H9 (cell line): ENCODE measurements around the gene ZBTB49. TPM values are rescaled to one million over a fixed set of nuclear protein-coding genes. Genes with fewer than 3 reads are reported as not detected.

Source experiments
- DNase-seq: peaks from one replicate; pipeline ENCODE4 v3.0.0-alpha.2; 2017
- H2AFZ ChIP-seq: one replicate; pipeline ENCODE4 v1.6.1; 2013; ENCODE audit warnings: mild to moderate bottlenecking, low read length, control low read depth, moderate library complexity
- H2AK5ac ChIP-seq: 2 replicates; pipeline ENCODE4 v1.6.1; 2013; ENCODE audit warnings: low read length, control low read depth, mixed read lengths; ENCODE audit not compliant: insufficient read length
- H2BK120ac ChIP-seq: one replicate; pipeline ENCODE4 v1.6.1; 2013; ENCODE audit warnings: low read depth, mild to moderate bottlenecking, low read length, control low read depth, inconsistent platforms; ENCODE audit not compliant: poor library complexity, severe bottlenecking
- H2BK12ac ChIP-seq: 2 replicates; pipeline ENCODE4 v1.6.1; 2013; ENCODE audit warnings: low read length, control low read depth, mixed read lengths, low read depth; ENCODE audit not compliant: insufficient read length
- H2BK15ac ChIP-seq: 2 replicates; pipeline ENCODE4 v1.6.1; 2013; ENCODE audit warnings: low read depth, low read length, control low read depth
- H2BK20ac ChIP-seq: one replicate; pipeline ENCODE4 v1.6.1; 2013; ENCODE audit warnings: low read depth, mild to moderate bottlenecking, low read length, control low read depth, inconsistent platforms; ENCODE audit not compliant: poor library complexity, severe bottlenecking
- H2BK5ac ChIP-seq: 2 replicates; pipeline ENCODE4 v1.6.1; 2013; ENCODE audit warnings: low read length, control low read depth, mixed read lengths; ENCODE audit not compliant: insufficient read length
- H3K14ac ChIP-seq: 2 replicates; pipeline ENCODE4 v1.6.1; 2013; ENCODE audit warnings: low read length, control low read depth; ENCODE audit not compliant: insufficient read depth
- H3K18ac ChIP-seq: 2 replicates; pipeline ENCODE4 v1.6.1; 2013; ENCODE audit warnings: low read depth, mild to moderate bottlenecking, mixed read lengths, low read length, control low read depth; ENCODE audit not compliant: insufficient read length
- H3K23ac ChIP-seq: 2 replicates; pipeline ENCODE4 v1.6.1; 2013; ENCODE audit warnings: low read length, control low read depth, mixed read lengths, low read depth; ENCODE audit not compliant: insufficient read length
- H3K23me2 ChIP-seq: 2 replicates; pipeline ENCODE4 v1.6.1; 2013; ENCODE audit warnings: low read depth, mild to moderate bottlenecking, mixed read lengths, low read length, control low read depth; ENCODE audit not compliant: insufficient read length, poor library complexity, severe bottlenecking
- H3K27ac ChIP-seq: 2 replicates; pipeline ENCODE4 v1.5.1; 2013; ENCODE audit warnings: low read length, control low read depth, mixed read lengths, low read depth; ENCODE audit not compliant: insufficient read length
- H3K27me3 ChIP-seq: 2 replicates; pipeline ENCODE4 v1.6.1; 2013; ENCODE audit warnings: low read length, control low read depth, inconsistent platforms; ENCODE audit not compliant: insufficient read depth
- H3K4ac ChIP-seq: 2 replicates; pipeline ENCODE4 v1.6.1; 2013; ENCODE audit warnings: low read depth, mild to moderate bottlenecking, control low read depth, inconsistent platforms, low read length, moderate library complexity
- H3K4me1 ChIP-seq: 2 replicates; pipeline ENCODE4 v1.6.1; 2013; ENCODE audit warnings: low read length, control low read depth, inconsistent platforms; ENCODE audit not compliant: insufficient read depth
- H3K4me2 ChIP-seq: 2 replicates; pipeline ENCODE4 v1.6.1; 2013; ENCODE audit warnings: low read length, control low read depth, mixed read lengths; ENCODE audit not compliant: insufficient read length, insufficient read depth
- H3K56ac ChIP-seq: 2 replicates; pipeline ENCODE4 v1.6.1; 2013; ENCODE audit warnings: low read depth, mild to moderate bottlenecking, mixed read lengths, low read length, control low read depth; ENCODE audit not compliant: insufficient read length
- H3K79me1 ChIP-seq: 2 replicates; pipeline ENCODE4 v1.6.1; 2013; ENCODE audit warnings: low read depth, mild to moderate bottlenecking, moderate library complexity, low read length, control low read depth, inconsistent platforms; ENCODE audit not compliant: insufficient read depth, poor library complexity, severe bottlenecking
- H3K79me2 ChIP-seq: 2 replicates; pipeline ENCODE4 v1.6.1; 2013; ENCODE audit warnings: low read length, control low read depth, inconsistent platforms; ENCODE audit not compliant: insufficient read depth
- H3K9ac ChIP-seq: 2 replicates; pipeline ENCODE4 v1.6.1; 2013; ENCODE audit warnings: low read length, control low read depth, mixed read lengths; ENCODE audit not compliant: insufficient read length; ENCODE audit errors: extremely low read depth
- H3K9me3 ChIP-seq: one replicate; pipeline ENCODE4 v1.6.1; 2013; ENCODE audit warnings: low read depth, low read length, inconsistent platforms; ENCODE audit not compliant: control insufficient read depth
- H3T11ph ChIP-seq: one replicate; pipeline ENCODE4 v1.6.1; 2013; ENCODE audit warnings: mild to moderate bottlenecking, low read length, control low read depth, inconsistent platforms
- H4K20me1 ChIP-seq: one replicate; pipeline ENCODE4 v1.6.1; 2013; ENCODE audit not compliant: control insufficient read depth, insufficient read length, insufficient read depth
- H4K5ac ChIP-seq: 2 replicates; pipeline ENCODE4 v1.6.1; 2013; ENCODE audit warnings: low read depth, mild to moderate bottlenecking, mixed read lengths, low read length, control low read depth; ENCODE audit not compliant: insufficient read length
- H4K8ac ChIP-seq: replicated peaks from 2 replicates; pipeline ENCODE4 v1.6.1; 2013; ENCODE audit warnings: low read length, control low read depth, mixed read lengths, low read depth; ENCODE audit not compliant: insufficient read length
- H4K91ac ChIP-seq: 2 replicates; pipeline ENCODE4 v1.6.1; 2013; ENCODE audit warnings: low read depth, mild to moderate bottlenecking, moderate library complexity, mixed read lengths, low read length, control low read depth; ENCODE audit not compliant: insufficient read length
- H3K27ac Mint-ChIP-seq, 3 experiments: 2 replicates in 2 of 3; 3 replicates in 1 of 3; pipeline ENCODE4 v1.8.0; 2020 to 2021; ENCODE audit warnings: mixed read lengths in 3 of 3, mild to moderate bottlenecking in 1 of 3, moderate library complexity in 1 of 3
- H3K27me3 Mint-ChIP-seq: 2 replicates; pipeline ENCODE4 v1.8.0; 2021; ENCODE audit warnings: low read depth, mild to moderate bottlenecking, moderate library complexity, mixed read lengths
- H3K36me3 Mint-ChIP-seq, 3 experiments: 2 replicates in 2 of 3; 3 replicates in 1 of 3; pipeline ENCODE4 v1.8.0; 2020 to 2021; ENCODE audit warnings: low read depth in 3 of 3, mixed read lengths in 3 of 3; ENCODE audit not compliant: insufficient read depth in 1 of 3
- H3K4me1 Mint-ChIP-seq, 2 experiments: 2 replicates each; pipeline ENCODE4 v1.8.0; 2020; ENCODE audit warnings: mixed read lengths in 2 of 2
- H3K4me3 Mint-ChIP-seq, 2 experiments: 2 replicates in 1 of 2; 3 replicates in 1 of 2; pipeline ENCODE4 v1.8.0; 2020 to 2021; ENCODE audit warnings: mild to moderate bottlenecking in 2 of 2, mixed read lengths in 2 of 2, moderate library complexity in 1 of 2
- H3K9me3 Mint-ChIP-seq, 2 experiments: 2 replicates in 1 of 2; 3 replicates in 1 of 2; pipeline ENCODE4 v1.8.0; 2020; ENCODE audit warnings: mild to moderate bottlenecking in 2 of 2, mixed read lengths in 2 of 2, moderate library complexity in 1 of 2
- CTCF ChIP-seq: fragments of 200-600 bp; sonication (generic); conservative IDR thresholded peaks from 3 replicates; pipeline ENCODE4 v1.8.0; 2021; ENCODE audit warnings: antibody characterized with exemption, mild to moderate bottlenecking
- WGBS: extraction: QIAGEN DNeasy Blood & Tissue Kit; methylation state at CpG from one replicate; pipeline ENCODE4 v1.1.7; 2013; ENCODE audit warnings: missing lambda C conversion rate, low lambda C conversion rate, mixed read lengths; ENCODE audit not compliant: insufficient read length; ENCODE audit errors: extremely low coverage; 5-methylcytosine and 5-hydroxymethylcytosine counted together
- total RNA-seq: library from RNA; stranded (reverse); gene quantifications from 2 replicates; pipeline ENCODE4 v1.2.1, GENCODE V29; 2021

The ZBTB49 gene
- total RNA-seq, 1 experiment from 2014 or later = 8.7 TPM

- H3K9ac ChIP-seq = no peak overlapping the region
- H3K9me3 ChIP-seq = no peaks in the 10 kb centered on the region
- H3K27me3 ChIP-seq = no peaks in the 10 kb centered on the region
- no peak overlapping the region for H3K4me2 ChIP-seq
- no peak overlapping the region for H3K4me3 Mint-ChIP-seq
- H3K4ac ChIP-seq = no peak overlapping the region
- no peak overlapping the region for H3K23ac ChIP-seq
- DNase-seq = no peak
- no peak overlapping the region for H4K5ac ChIP-seq
- H2AFZ ChIP-seq = no peak overlapping the region
- no peak overlapping the region for H3K18ac ChIP-seq
- no peak overlapping the region for H2BK20ac ChIP-seq
- no peak overlapping the region for H2BK12ac ChIP-seq
- no peak overlapping the region for H3K14ac ChIP-seq
- no peaks in the 10 kb centered on the region for H3K79me1 ChIP-seq
- H3K9me3 Mint-ChIP-seq = no peaks in the 10 kb centered on the region
- H3K4me1 ChIP-seq = no peaks in the 10 kb centered on the region
- peaks cover 8 to 13% of the 10 kb centered on the region in 2 experiments for H3K4me1 Mint-ChIP-seq
- H3K36me3 Mint-ChIP-seq = peaks cover 2 to 21% (median 17%) of the 10 kb centered on the region in 3 experiments; a peak in 5 of 7 replicates
- H2AK5ac ChIP-seq = no peak overlapping the region
- H3K23me2 ChIP-seq = no peaks in the 10 kb centered on the region
- no peak overlapping the region for H4K91ac ChIP-seq
- H4K20me1 ChIP-seq = no peaks in the 10 kb centered on the region
- H3K27ac Mint-ChIP-seq = peak overlapping the region; percentile 31 to 62 (median 47); a peak in 3 of 7 replicates
- H2BK120ac ChIP-seq = no peak overlapping the region
- no peak overlapping the region for H3T11ph ChIP-seq
- no peaks in the 10 kb centered on the region for H3K79me2 ChIP-seq
- H2BK15ac ChIP-seq = no peak overlapping the region
- no peak overlapping the region for H4K8ac ChIP-seq
- no peaks in the 10 kb centered on the region for H3K27me3 Mint-ChIP-seq
- H3K27ac ChIP-seq = no peak overlapping the region
- no peak overlapping the region for H3K56ac ChIP-seq
- no peak for TF ChIP-seq CTCF
- WGBS = no CpG with 5 or more reads among the region's 13 CpGs
- no peak overlapping the region for H2BK5ac ChIP-seq
These were observed 26.1 kb downstream of the ZBTB49 start for GRCh38 chr4:4316150-4316495.
